ES-I3 (cell line): ENCODE measurements around the gene GPR4.

Experiments used
- H3K36me3 ChIP-seq: 2 replicates; pipeline ENCODE4 v1.6.1; 2013; ENCODE audit warnings: mild to moderate bottlenecking, low read length, control low read depth, moderate library complexity; ENCODE audit not compliant: insufficient read depth
- H3K4me1 ChIP-seq: 2 replicates; pipeline ENCODE4 v1.6.1; 2013; ENCODE audit warnings: mild to moderate bottlenecking, control low read depth, low read length; ENCODE audit not compliant: insufficient read depth
- H3K9ac ChIP-seq: 2 replicates; pipeline ENCODE4 v1.6.1; 2013; ENCODE audit warnings: low read depth, mild to moderate bottlenecking, low read length, moderate library complexity
- H3K9me3 ChIP-seq: 2 replicates; pipeline ENCODE4 v1.6.1; 2013; ENCODE audit warnings: mild to moderate bottlenecking, low read length, moderate library complexity; ENCODE audit not compliant: control insufficient read depth, insufficient read depth

GPR4 gene

GRCh38 chr19:45601524-45602374, at the start of gene GPR4:
GPR4 (minus strand) TSS chr19:45602212; CDS start chr19:45591866, 10,346 bp downstream.
- Histone ChIP-seq H3K9me3 (no peaks in the 10 kb centered on the region), H3K36me3 (no peaks in the 10 kb centered on the region), H3K4me1 (peaks cover 8% of the 10 kb centered on the region; the same call in 1 of the 2 replicates), H3K9ac (peak within 1 kb of the TSS; percentile 37; the same call in 1 of the 2 replicates)

- no peak overlapping the region for H3K9ac ChIP-seq
- H3K9me3 ChIP-seq: no peaks in the 10 kb centered on the region
- no peaks in the 10 kb centered on the region for H3K36me3 ChIP-seq
- H3K4me1 ChIP-seq: peaks cover 3% of the 10 kb centered on the region; the same call in 1 of the 2 replicates
These were observed 48.7 kb upstream of the GPR4 start for GRCh38 chr19:45650722-45651121.

- peak overlapping the region; percentile 37; the same call in 1 of the 2 replicates for H3K9ac ChIP-seq
- H3K9me3 ChIP-seq: no peaks in the 10 kb centered on the region
- H3K36me3 ChIP-seq: no peaks in the 10 kb centered on the region
- peaks cover 12% of the 10 kb centered on the region for H3K4me1 ChIP-seq
These were observed 44.3 kb upstream of the GPR4 start for GRCh38 chr19:45646345-45646698.

DNA sequence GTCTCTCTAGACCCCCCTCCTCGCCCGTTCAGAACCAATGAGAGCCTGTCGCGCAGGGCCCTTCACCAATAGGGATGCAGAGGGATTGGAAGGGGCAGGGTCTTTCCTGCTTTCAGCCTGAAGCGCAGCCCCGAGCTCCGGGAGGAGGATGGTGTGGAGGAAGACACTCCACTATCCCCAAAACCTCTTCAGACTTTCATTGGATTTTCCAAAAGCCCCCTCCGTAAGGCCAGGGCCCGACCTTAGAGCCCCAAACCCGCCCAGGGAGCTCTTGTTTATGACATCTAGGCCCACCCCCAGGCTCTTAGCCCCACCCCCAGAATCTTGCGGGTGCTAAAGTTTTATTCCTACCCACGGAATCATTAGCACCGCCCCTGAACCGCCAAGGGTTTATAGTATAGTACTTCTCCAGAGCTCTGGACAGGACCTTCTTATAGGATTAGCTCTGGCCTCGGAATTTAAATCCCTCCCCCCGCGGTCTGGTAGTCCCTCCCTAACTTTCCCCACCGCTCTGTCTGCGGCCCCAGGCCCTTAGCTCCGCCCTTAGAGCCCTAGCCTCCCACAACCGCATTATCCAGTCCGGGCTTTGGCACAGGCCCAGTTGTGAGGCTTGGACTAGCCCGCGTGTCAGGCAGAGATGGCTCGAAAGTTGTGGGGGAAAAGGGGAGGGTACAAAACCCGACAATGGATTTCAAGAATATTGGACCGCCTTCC, 43.8 kb upstream of the GPR4 start:
- H3K9me3 ChIP-seq: no peaks in the 10 kb centered on the region
- H3K36me3 ChIP-seq: no peaks in the 10 kb centered on the region
- H3K4me1 ChIP-seq: peaks cover 12% of the 10 kb centered on the region
- peak overlapping the region; percentile 37; the same call in 1 of the 2 replicates for H3K9ac ChIP-seq

DNA sequence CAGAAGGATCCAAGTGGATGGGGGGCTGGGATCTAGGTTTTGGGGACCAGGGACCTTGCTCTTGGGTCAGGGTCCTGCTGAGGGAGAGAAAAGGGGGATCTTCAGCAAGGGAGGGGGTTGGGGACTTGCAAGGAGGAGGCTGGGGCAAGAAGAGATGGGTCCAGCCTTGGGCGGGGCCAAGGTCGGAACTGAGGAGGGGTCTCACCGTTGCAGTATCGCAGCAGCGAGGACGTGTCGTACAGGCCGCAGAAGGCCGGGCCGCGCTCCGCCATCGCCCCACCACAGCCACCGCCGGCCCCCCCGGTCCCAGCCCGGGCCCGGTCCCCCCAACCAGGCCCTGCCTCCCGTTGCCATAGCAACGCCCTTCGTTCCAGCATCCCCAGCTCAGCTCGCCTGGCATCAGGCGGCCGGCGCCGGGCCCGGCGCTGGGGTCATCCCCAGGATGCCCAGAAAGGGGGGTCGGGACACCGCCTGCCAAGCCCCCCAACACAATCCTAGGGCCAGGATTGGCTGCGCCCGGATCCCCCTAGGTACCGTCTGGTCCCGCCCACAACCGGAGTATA, 43.1 kb upstream of the GPR4 start:
- H3K36me3 ChIP-seq: no peaks in the 10 kb centered on the region
- H3K9ac ChIP-seq: peak overlapping the region; percentile 27; the same call in 1 of the 2 replicates
- H3K4me1 ChIP-seq: peaks cover 12% of the 10 kb centered on the region
- no peaks in the 10 kb centered on the region for H3K9me3 ChIP-seq

DNA sequence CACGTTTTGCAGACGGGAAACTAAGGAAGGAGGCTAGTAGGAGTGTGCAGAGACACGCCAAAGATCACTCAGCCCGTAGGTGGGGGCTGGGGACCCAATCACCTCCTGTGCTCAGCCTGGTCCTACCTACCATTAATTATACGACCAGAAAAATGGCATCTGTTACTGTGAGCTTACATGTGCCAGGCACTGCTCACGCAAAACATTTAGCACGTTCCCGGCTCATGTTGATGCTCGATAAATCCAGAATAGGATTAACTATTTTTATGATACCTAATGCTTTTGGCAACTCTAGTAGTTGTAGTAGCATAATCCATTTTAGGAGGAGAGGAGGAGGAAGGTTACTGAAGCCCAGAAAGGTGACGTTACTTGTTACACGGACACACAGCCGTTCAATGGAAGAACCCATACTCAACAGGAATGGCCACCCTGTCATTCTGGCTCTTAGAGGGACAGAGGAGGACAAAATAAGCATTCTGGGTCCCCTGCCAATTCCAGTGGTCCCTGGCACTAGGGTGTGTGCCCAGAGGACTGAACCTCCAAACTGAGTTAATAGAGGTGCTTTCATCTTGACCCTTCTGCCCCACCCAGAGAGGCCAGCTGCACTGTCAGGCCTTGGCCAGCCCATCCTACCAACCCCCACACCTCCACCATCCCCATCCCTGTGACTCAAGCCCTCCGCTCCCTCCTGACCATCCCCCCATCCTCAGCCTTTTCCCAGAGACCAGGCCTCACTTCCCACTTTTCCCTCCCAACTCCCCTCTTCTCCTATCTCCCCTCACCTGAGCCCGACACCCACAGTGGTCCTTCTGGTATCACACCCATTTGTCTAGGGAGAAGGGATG, 42.1 kb upstream of the GPR4 start:
- peak overlapping the region; percentile 69; the same call in 1 of the 2 replicates for H3K9ac ChIP-seq
- H3K4me1 ChIP-seq: peaks cover 12% of the 10 kb centered on the region

GRCh38 chr19:45643024-45643926, 41.3 kb upstream of the GPR4 start:
- Histone ChIP-seq H3K9ac (peak overlapping the region; percentile 69), H3K36me3 (no peaks in the 10 kb centered on the region), H3K4me1 (peaks cover 12% of the 10 kb centered on the region), H3K9me3 (no peaks in the 10 kb centered on the region)

More for the DNA sequence above, 42.1 kb upstream of the GPR4 start:
- H3K36me3 ChIP-seq: no peaks in the 10 kb centered on the region
- no peaks in the 10 kb centered on the region for H3K9me3 ChIP-seq

- H3K9me3 ChIP-seq: no peaks in the 10 kb centered on the region
- H3K9ac ChIP-seq: peak overlapping the region; percentile 64
- H3K36me3 ChIP-seq: no peaks in the 10 kb centered on the region
- peaks cover 17% of the 10 kb centered on the region for H3K4me1 ChIP-seq
These were observed 39.5 kb upstream of the GPR4 start for GRCh38 chr19:45641274-45642105.

DNA sequence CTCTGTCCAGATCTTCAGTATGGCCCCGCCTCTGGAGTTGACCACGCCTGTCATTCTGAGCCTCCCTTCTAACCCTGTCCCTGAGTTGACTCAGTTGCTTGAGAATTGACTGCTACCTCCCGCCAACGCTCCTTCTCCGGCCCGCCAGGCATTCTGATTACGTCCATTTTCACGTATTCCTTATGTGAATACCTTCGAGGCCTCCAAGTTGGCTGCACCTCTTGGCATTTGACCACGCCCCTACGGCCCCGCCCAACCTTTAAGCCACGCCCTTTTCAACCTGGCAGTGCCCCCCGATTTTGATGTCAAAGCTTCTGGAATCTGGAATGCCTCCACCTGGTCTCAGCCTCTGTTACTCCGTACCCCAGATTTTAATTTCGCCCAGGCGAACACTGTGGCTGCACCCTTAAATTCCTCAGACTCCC, 38.8 kb upstream of the GPR4 start:
- Histone ChIP-seq H3K9ac (peak overlapping the region; percentile 64), H3K9me3 (no peaks in the 10 kb centered on the region), H3K36me3 (no peaks in the 10 kb centered on the region), H3K4me1 (peaks cover 17% of the 10 kb centered on the region)

- Histone ChIP-seq H3K9me3 (no peaks in the 10 kb centered on the region), H3K4me1 (peaks cover 11% of the 10 kb centered on the region), H3K36me3 (no peaks in the 10 kb centered on the region), H3K9ac (peak within 1 kb of the TSS; percentile 71)
These were observed 37.1 kb upstream of the GPR4 start, which contains the start of gene EML2 for GRCh38 chr19:45638930-45639729. EML2 (minus strand) TSS chr19:45639397; CDS start chr19:45639376, 21 bp downstream.

DNA sequence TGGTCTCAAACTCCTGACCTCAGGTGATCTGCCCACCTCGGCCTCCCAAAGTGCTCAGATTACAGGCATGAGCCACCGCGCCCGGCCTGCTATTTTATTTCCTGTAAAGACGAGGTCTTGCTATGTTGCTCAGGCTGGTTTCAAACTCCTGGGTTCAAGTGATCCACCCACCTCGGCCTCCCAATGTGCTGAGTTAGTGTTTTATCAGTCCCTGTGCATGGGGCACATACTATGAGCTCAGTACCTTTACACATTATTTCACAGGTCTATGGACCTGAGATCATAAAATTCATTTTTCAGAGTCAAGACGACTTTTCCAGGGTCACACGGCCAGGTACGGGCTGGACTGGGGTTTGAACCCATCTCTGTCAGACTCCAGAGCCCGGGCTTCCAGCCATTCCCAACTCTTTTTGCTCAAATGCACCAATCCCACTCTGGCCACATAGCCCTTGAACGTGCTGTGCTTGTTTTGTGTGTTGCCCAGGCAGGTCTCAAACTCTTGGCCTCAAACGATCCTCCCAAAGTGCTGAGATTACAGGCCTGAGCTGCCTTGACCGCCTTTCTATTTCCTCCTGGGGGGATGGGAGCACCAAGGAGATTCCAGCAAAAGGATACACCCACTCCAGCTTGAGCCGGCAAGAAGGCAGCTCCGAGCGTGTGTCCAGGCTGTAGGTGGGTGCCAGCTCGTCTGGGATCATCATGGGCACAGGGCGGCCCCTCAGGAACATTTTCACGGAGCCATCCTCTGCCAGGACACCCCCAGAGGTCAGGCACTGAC, 36.1 kb upstream of the GPR4 start:
- Histone ChIP-seq H3K36me3 (no peaks in the 10 kb centered on the region), H3K9ac (peak overlapping the region; percentile 71), H3K4me1 (peaks cover 14% of the 10 kb centered on the region; the same call in 1 of the 2 replicates)

More for the DNA sequence above, 36.1 kb upstream of the GPR4 start:
- no peaks in the 10 kb centered on the region for H3K9me3 ChIP-seq
